IMR-90 (cell line): ENCODE data around the gene GABBR2.

Experiments
- BHLHE40 ChIP-seq: fragments of 150-350 bp; IDR thresholded peaks from 2 replicates; pipeline ENCODE4 v1.6.1; 2016; ENCODE audit warnings: mild to moderate bottlenecking, low read depth, low read length
- CEBPB ChIP-seq: IDR thresholded peaks from 2 replicates; pipeline ENCODE4 v1.6.1; 2012; ENCODE audit warnings: low read depth, low read length, improper control_type of control experiment
- MXI1 ChIP-seq: IDR thresholded peaks from 2 replicates; pipeline ENCODE4 v1.6.1; 2012; ENCODE audit warnings: low read depth, mild to moderate bottlenecking, low read length, moderate library complexity, borderline replicate concordance
- NFE2L2 ChIP-seq: fragments of 150-350 bp; IDR thresholded peaks from 2 replicates; pipeline ENCODE4 v1.6.1; 2016; ENCODE audit warnings: low read depth, mild to moderate bottlenecking, low read length
- POLR2A ChIP-seq: IDR thresholded peaks from 2 replicates; pipeline ENCODE4 v1.6.1; 2012; ENCODE audit warnings: mild to moderate bottlenecking, low read depth, low read length
- RAD21 ChIP-seq: IDR thresholded peaks from 2 replicates; pipeline ENCODE4 v1.6.1; 2012; ENCODE audit warnings: low read length, improper control_type of control experiment
- RFX5 ChIP-seq: IDR thresholded peaks from 2 replicates; pipeline ENCODE4 v1.8.0; 2012; ENCODE audit warnings: low read depth, mild to moderate bottlenecking, low read length, moderate library complexity
- TF ChIP-seq, protein P1 (sequence below): conservative IDR thresholded peaks from 2 replicates; pipeline ENCODE4 v1.5.1; 2012; ENCODE audit warnings: mild to moderate bottlenecking, low read depth, low read length, improper control_type of control experiment
- TF ChIP-seq, protein P2 (sequence below): fragments of 150-350 bp; IDR thresholded peaks from 2 replicates; pipeline ENCODE4 v1.6.1; 2016; ENCODE audit warnings: low read depth, mild to moderate bottlenecking, low read length, moderate library complexity, borderline replicate concordance

DNA sequence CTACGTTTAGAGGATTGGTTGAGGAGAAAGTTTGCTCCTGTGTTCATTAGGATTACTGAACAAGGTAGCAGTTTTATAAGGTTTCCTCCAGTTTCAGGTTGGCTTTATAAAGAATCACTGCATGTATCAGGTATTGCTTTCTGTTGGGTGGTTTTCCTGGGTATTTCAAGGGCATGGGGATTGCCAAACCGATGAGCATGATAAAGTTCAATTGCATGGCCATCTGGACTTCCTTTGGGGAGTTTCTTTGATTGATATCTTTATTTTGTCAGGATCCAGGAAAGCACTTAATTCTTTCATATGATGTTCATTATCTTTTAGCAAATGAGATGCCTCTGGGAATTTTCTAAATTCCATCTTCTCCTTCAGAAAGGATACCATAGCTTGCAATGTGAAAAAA, 10.3 kb upstream of the GABBR2 start:
- TF ChIP-seq, protein P1, sequence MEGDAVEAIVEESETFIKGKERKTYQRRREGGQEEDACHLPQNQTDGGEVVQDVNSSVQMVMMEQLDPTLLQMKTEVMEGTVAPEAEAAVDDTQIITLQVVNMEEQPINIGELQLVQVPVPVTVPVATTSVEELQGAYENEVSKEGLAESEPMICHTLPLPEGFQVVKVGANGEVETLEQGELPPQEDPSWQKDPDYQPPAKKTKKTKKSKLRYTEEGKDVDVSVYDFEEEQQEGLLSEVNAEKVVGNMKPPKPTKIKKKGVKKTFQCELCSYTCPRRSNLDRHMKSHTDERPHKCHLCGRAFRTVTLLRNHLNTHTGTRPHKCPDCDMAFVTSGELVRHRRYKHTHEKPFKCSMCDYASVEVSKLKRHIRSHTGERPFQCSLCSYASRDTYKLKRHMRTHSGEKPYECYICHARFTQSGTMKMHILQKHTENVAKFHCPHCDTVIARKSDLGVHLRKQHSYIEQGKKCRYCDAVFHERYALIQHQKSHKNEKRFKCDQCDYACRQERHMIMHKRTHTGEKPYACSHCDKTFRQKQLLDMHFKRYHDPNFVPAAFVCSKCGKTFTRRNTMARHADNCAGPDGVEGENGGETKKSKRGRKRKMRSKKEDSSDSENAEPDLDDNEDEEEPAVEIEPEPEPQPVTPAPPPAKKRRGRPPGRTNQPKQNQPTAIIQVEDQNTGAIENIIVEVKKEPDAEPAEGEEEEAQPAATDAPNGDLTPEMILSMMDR: no peak
- TF ChIP-seq POLR2A: no peak
- no peak for TF ChIP-seq CEBPB
- TF ChIP-seq RAD21: no peak
- TF ChIP-seq NFE2L2: no peak
- no peak for TF ChIP-seq MXI1
- no peak for TF ChIP-seq RFX5
- TF ChIP-seq BHLHE40: no peak
- TF ChIP-seq, protein P2, sequence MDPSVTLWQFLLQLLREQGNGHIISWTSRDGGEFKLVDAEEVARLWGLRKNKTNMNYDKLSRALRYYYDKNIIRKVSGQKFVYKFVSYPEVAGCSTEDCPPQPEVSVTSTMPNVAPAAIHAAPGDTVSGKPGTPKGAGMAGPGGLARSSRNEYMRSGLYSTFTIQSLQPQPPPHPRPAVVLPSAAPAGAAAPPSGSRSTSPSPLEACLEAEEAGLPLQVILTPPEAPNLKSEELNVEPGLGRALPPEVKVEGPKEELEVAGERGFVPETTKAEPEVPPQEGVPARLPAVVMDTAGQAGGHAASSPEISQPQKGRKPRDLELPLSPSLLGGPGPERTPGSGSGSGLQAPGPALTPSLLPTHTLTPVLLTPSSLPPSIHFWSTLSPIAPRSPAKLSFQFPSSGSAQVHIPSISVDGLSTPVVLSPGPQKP: no peak
